ENCODE results near the gene CDC25B.
A peak's percentile ranks its signal among the peaks of the same experiment; 100 is the strongest.
"Not testable (repeated sequence)": the region's sequence is repeated elsewhere in the genome, so short reads cannot be mapped to it uniquely, and the experiment has no call there.

Gene CDC25B

DNA sequence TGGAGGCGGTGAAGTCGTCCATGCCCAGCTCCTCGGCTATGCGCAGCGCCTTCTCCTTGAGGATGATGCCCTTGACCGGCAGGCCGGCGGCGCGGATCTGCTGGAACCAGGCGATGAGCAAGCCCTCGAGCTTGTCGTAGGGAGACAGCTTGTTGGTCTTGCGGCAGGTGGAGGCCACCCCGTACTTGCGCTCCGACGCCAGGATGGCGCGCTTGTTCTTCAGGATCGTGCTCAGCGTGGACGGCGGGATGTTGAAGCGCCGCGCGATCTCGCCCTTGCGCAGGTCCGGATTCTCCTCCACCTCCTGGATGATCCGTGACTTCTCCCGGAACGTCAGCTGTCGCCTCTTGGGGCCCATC, 10.0 kb upstream of the CDC25B start:
- peak; percentile 34 for DNase-seq

GRCh38 chr20:3786665-3787323, 9.3 kb upstream of the CDC25B start, which contains the start of gene CENPB:
TSS of gene CENPB (minus strand) at chr20:3786740. CDS start at chr20:3786483, 257 bp downstream.
- DNase-seq = peak; percentile 81

DNA sequence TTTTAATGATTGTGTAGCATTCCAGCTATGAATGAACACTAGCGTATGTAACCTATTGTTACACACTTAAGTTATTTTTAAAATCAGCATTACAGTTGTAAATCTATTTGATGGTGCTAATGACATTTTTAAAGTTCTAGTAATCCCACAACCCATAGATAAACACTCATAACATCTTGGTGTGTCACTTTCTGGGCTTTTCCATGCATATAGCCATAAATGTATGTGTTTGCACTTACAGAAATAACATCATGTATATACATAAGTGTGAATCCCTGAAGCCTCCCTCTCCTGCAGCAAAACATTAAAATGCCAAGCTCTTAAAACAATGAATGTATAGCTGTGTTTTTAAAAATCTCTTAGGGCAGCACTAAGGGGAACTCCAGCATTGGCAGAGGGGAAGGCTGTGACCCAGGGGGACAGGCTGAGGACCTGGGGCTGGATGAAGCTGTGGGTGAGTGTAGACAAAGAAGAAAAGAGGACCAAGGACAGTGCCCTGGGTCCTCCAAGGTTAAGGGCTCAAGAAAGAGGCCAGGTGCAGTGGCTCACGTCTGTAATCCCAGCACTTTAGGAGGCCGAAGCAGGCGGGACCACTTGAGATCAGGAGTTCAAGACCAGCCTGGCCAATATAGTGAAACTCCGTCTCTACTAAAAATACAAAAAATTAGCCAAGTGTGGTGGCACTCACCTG, 8.6 kb upstream of the CDC25B start:
- no peak for DNase-seq

DNA sequence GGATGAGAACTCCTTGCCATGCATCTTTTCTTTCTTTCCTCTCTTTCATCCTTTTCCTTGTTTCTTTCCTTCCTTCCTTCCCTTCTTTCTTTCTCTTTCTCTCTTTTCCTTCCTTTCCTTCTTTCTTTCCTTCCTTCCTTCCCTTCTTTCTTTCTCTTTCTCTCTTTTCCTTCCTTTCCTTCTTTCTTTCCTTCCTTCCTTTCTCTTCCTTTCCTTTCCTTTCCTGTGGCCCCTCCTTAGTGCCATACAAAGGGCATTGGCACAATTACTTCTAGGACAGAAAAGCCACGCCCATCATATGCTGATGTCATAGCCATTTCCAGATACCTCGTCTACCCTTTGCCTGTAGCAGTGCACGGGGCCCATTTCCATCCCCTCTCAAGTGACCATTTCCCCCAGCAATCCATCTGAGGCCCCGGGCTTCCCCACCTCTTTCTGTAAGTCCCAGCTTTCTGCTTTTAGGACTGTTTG, 7.4 kb upstream of the CDC25B start:
- DNase-seq = no peak

- not testable (repeated sequence) for DNase-seq
Observed at GRCh38 chr20:3789201-3789600, 6.9 kb upstream of the CDC25B start.

- DNase-seq = not testable (repeated sequence)
Observed at GRCh38 chr20:3794168-3794567, 1.9 kb upstream of the CDC25B start.

- no peak for DNase-seq
Observed at GRCh38 chr20:3794701-3795420, 1.2 kb upstream of the CDC25B start.

DNA sequence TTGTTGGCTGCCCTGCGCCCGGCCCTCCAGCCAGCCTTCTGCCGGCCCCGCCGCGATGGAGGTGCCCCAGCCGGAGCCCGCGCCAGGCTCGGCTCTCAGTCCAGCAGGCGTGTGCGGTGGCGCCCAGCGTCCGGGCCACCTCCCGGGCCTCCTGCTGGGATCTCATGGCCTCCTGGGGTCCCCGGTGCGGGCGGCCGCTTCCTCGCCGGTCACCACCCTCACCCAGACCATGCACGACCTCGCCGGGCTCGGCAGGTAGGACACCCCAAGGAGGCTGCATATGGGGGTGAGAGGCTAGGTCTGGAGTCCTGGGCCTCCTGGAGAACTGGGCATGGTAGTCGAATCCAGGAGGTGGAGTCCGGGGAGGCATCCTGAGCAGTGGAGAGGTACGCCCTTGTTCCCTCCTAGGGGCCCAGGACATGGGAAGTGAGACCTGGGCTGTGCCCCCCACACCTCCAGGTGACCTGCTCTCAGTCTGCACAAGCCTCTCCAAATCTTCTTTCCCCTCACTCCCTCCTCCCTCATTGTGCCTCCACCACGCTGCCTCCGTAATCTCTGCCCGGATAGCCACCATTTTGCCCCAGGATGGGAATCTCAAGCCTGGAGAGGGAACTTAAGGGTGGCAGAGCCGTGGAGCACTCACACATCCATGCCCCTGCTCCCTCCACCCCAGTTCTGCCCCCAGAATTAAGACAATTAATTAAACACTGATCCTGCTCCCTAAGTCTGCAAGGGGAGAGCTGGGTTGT, 541 bp downstream of the CDC25B start:
- no peak for DNase-seq

GRCh38 chr20:3797226-3797545, 1.1 kb downstream of the CDC25B start:
- DNase-seq = no peak

- DNase-seq = no peak
Observed at GRCh38 chr20:3797592-3798372, 1.7 kb downstream of the CDC25B start.

- no peak for DNase-seq
Observed at GRCh38 chr20:3798373-3798768, 2.3 kb downstream of the CDC25B start.

DNA sequence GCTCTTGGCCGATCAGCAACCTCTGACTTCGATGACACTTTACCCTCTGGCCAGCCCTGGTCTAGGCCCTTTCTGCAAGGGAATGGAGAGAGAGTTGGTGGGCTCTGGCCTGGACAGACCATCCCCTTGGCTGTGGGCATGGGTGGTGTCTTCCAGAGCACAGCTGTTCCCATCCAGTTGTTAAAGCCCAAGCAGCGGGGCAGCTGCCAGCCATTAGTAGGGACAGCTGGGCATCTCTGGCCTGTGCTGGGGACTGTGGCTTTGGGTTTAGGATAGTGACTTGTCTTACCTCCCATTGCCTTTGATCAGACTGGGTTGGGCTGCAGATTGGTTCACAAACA, 2.8 kb downstream of the CDC25B start:
- no peak for DNase-seq

DNA sequence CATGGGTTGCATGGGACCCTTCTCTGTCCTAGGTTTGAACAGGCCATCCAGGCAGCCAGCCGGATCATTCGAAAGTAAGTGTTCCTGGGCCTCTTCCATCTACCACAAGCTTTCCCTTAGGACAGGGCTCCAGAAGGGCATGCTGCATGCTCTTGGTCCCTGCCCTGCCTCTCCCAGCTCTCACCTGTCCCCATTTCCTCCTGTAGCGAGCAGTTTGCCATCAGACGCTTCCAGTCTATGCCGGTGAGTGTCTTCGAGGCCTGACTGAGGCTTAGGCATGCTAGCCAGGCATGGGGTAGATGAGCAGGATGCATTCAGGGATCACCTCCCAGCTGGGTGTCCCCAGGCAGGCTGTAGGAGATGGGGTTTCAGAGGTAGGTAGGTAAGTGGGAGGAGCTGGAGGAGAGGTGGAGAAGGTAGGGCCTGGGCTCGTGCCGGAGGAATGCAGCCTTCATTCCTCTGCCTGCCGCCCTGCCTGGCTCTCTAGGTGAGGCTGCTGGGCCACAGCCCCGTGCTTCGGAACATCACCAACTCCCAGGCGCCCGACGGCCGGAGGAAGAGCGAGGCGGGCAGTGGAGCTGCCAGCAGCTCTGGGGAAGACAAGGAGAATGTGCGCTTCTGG, 4.3 kb downstream of the CDC25B start:
- DNase-seq = no peak

DNA sequence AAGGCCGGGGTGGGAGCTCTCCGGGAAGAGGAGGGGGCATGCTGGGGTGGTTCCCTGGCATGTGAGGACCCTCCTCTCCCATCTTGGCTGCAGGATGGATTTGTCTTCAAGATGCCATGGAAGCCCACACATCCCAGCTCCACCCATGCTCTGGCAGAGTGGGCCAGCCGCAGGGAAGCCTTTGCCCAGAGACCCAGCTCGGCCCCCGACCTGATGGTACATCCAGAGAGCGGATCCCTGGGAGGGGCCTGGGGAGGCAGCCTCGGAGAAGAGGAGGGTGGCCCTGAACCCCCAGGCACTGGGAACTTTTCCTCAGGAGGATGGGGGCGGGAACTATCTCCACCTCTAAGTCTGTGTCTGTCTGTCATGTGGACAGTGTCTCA, 4.8 kb downstream of the CDC25B start:
- DNase-seq = no peak

GRCh38 chr20:3801299-3801698, 5.2 kb downstream of the CDC25B start:
- no peak for DNase-seq

DNA sequence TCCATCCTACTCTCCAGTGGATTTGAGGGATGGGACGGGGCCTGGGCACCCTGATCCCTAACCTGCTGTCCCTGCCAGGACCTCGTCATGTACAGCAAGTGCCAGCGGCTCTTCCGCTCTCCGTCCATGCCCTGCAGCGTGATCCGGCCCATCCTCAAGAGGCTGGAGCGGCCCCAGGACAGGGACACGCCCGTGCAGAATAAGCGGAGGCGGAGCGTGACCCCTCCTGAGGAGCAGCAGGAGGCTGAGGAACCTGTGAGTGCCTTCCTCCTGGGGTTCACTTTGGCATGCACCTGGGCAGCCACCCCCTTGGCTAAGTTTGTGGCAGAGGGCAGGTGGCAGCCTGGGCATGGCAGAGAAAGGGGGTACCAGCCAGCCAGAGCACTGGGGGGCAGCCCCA, 5.7 kb downstream of the CDC25B start:
- DNase-seq = no peak

- no peak for DNase-seq
Observed at GRCh38 chr20:3802524-3803239, 6.6 kb downstream of the CDC25B start.

GRCh38 chr20:3803289-3803688, 7.2 kb downstream of the CDC25B start:
- DNase-seq = no peak

GRCh38 chr20:3803854-3804253, 7.7 kb downstream of the CDC25B start:
- no peak for DNase-seq

DNA sequence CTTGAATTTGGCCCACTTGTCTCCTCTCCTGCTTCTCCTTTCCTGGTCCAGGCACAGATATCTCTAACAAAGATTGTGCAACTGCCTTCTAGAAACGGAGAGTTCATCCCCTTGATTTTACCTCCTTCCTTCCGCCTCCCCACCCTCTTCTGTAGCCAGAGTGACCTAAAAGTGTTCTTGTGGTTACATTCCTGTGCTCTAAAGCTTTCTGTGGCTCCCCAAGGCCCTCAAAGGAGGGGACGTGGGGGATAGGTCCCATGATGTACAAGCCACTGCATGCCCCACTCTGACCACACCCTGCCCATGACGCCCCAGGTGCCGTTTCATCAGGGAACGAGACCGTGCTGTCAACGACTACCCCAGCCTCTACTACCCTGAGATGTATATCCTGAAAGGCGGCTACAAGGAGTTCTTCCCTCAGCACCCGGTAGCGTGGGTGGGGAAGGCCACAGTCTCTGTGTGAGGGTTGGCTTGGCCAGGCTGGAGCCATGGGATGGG, 8.2 kb downstream of the CDC25B start:
- DNase-seq = no peak

- no peak for DNase-seq
Observed at GRCh38 chr20:3804781-3805180, 8.7 kb downstream of the CDC25B start.
